HepG2 (cell line): ENCODE data around the gene SBK2. TPM values are rescaled to one million over a fixed set of nuclear protein-coding genes. Genes with fewer than 3 reads are reported as not detected.

Source experiments
- ATAC-seq: fragments of 200-7000 bp; cut with Tn5 transposase; 3 replicates; pipeline ENCODE4 v1.9.1; 2020; ENCODE audit warnings: mild to moderate bottlenecking, moderate library complexity
- BruUV-seq: library from RNA; stranded (reverse); fragments of 400-500 nt; replicated peaks from 2 replicates; lab custom pipeline; 2021; lab: Mats Ljungman, UMichigan
- CTCF ChIA-PET: fragments of 300-600 bp; formaldehyde crosslinking; extraction: SDS; loops from one replicate; lab custom pipeline; 2021; ENCODE audit warnings: low total read pairs, inconsistent platforms, low intra/inter-chr PET ratio; lab: Yijun Ruan, JAX
- POLR2A ChIA-PET: fragments of 350-600 bp; sonication (Branson Sonifier 250); formaldehyde crosslinking; loops from one replicate; lab custom pipeline; 2020; ENCODE audit warnings: antibody characterized with exemption, inconsistent platforms; lab: Yijun Ruan, JAX
- DNase-seq: peaks from one replicate; pipeline ENCODE4 v3.0.0-alpha.2; 2015; ENCODE audit warnings: low spot score
- FAIRE-seq: peaks from 3 replicates; lab custom pipeline; 2011; peaks lifted over from hg19 to GRCh38; lab: Jason Lieb, UNC
- H2AFZ ChIP-seq: one replicate; pipeline ENCODE4 v1.6.1; 2011; ENCODE audit warnings: low read length, inconsistent platforms
- H3K27ac ChIP-seq: fragments of 300-600 bp; 3 replicates; pipeline ENCODE4 v1.8.0; 2011; ENCODE audit warnings: mixed run types, mild to moderate bottlenecking, mixed read lengths, low read length, inconsistent platforms; ENCODE audit not compliant: insufficient read depth; ENCODE audit errors: extremely low read length
- H3K27me3 ChIP-seq, 2 experiments: fragments of 200-600 bp in 1 of 2; 2 replicates in 1 of 2; 3 replicates in 1 of 2; pipeline versions ENCODE4 v1.6.0 to v1.8.0; 2011; ENCODE audit warnings: low read length in 2 of 2, mild to moderate bottlenecking in 2 of 2, moderate library complexity in 2 of 2, inconsistent platforms in 1 of 2; ENCODE audit not compliant: insufficient read depth in 2 of 2, control insufficient read depth in 1 of 2
- H3K36me3 ChIP-seq, 2 experiments: fragments of 200-600 bp in 1 of 2; replicated peaks in 1 of 2; 2 replicates in 1 of 2; 3 replicates in 1 of 2; pipeline versions ENCODE4 v1.5.1 to v1.8.0; 2011; ENCODE audit warnings: low read length in 2 of 2, inconsistent platforms in 1 of 2; ENCODE audit not compliant: insufficient read depth in 2 of 2, control insufficient read depth in 1 of 2
- H3K4me1 ChIP-seq: 2 replicates; pipeline ENCODE4 v1.5.1; 2012; ENCODE audit warnings: low read length, inconsistent platforms; ENCODE audit not compliant: insufficient read depth
- H3K4me2 ChIP-seq: 2 replicates; pipeline ENCODE4 v1.6.0; 2011; ENCODE audit warnings: low read depth, low read length, inconsistent platforms
- H3K4me3 ChIP-seq, 3 experiments: fragments of 200-600 bp in 1 of 3; sonication (generic), shearing (Covaris generic) in 1 of 3; replicated peaks in 1 of 3; 2 replicates each; pipeline ENCODE4 v1.5.1; 2011 to 2016; ENCODE audit warnings: low read length in 3 of 3, inconsistent platforms in 2 of 3, low read depth in 2 of 3, mild to moderate bottlenecking in 2 of 3, control low read depth in 1 of 3, mixed read lengths in 1 of 3; ENCODE audit not compliant: insufficient read depth in 1 of 3
- H3K79me2 ChIP-seq: one replicate; pipeline ENCODE4 v1.6.1; 2011; ENCODE audit warnings: low read length, inconsistent platforms; ENCODE audit not compliant: insufficient read depth
- H3K9ac ChIP-seq: 2 replicates; pipeline ENCODE4 v1.6.0; 2011; ENCODE audit warnings: mild to moderate bottlenecking, low read depth, low read length, inconsistent platforms; ENCODE audit not compliant: insufficient read depth
- H3K9me3 ChIP-seq: 2 replicates; pipeline ENCODE4 v1.5.1; 2012; ENCODE audit warnings: mild to moderate bottlenecking, low read length
- H4K20me1 ChIP-seq: 2 replicates; pipeline ENCODE4 v1.6.0; 2011; ENCODE audit warnings: inconsistent platforms, mild to moderate bottlenecking, low read length, moderate library complexity; ENCODE audit not compliant: insufficient read depth
- BCLAF1 ChIP-seq: fragments of 450-650 bp; IDR thresholded peaks from 2 replicates; pipeline ENCODE4 v1.6.1; 2017; ENCODE audit warnings: mild to moderate bottlenecking
- EEA1 ChIP-seq: sonication (generic); formaldehyde crosslinking; IDR thresholded peaks from 2 replicates; pipeline ENCODE4 v1.5.1; 2020; ENCODE audit warnings: mild to moderate bottlenecking, missing genetic modification reagents, borderline replicate concordance
- EP300 ChIP-seq, 3 experiments: sonication (generic) in 1 of 3; formaldehyde crosslinking in 1 of 3; IDR thresholded peaks; 2 replicates each; pipeline versions ENCODE4 v1.5.1 to v1.6.1; 2011 to 2020; ENCODE audit warnings: low read depth in 2 of 3, low read length in 2 of 3, borderline replicate concordance in 1 of 3, improper control_type of control experiment in 1 of 3, mild to moderate bottlenecking in 1 of 3, missing genetic modification reagents in 1 of 3, moderate library complexity in 1 of 3
- FOXP4 ChIP-seq: sonication (generic); formaldehyde crosslinking; IDR thresholded peaks from 2 replicates; pipeline ENCODE4 v1.4.0; 2020; ENCODE audit warnings: missing genetic modification reagents
- MXI1 ChIP-seq: IDR thresholded peaks from 3 replicates; pipeline ENCODE4 v1.6.1; 2012; ENCODE audit warnings: low read depth, low read length, inconsistent platforms, borderline replicate concordance
- PITX1 ChIP-seq: sonication (generic); formaldehyde crosslinking; IDR thresholded peaks from 2 replicates; pipeline ENCODE4 v1.5.1; 2020; ENCODE audit warnings: mild to moderate bottlenecking, missing genetic modification reagents
- WGBS: methylation state at CpG from one replicate; pipeline ENCODE4 v1.1.6; 2017; ENCODE audit warnings: low lambda C conversion rate; 5-methylcytosine and 5-hydroxymethylcytosine counted together
- in situ Hi-C: cut with HindIII; loops from 2 replicates; pipeline ENCODE4 v1.10.0; 2017; ENCODE audit warnings: low pct_unique_long_range_greater_than_20kb; ENCODE audit not compliant: extremely low pct_ligation_motif_present
- intact Hi-C: fragments of 100-400 bp; cut with micrococcal nuclease; formaldehyde crosslinking; loops from one replicate; pipeline ENCODE4 v1.10.0; 2022; ENCODE audit not compliant: unreplicated experiment
- polyA plus RNA-seq, 8 experiments: library from polyadenylated mRNA; depleted of rRNA in 3 of 8; stranded (reverse) in 7 of 8; unstranded in 1 of 8; fragments of >200 nt; fragmentation: Illumina TruSeq in 4 of 8; extraction: Trizol in 4 of 8; gene quantifications; 2 replicates each; pipeline versions ENCODE4 v1.2.1 to v1.2.3, GENCODE V29; 2011 to 2016; ENCODE audit warnings: low read depth in 4 of 8, missing spikeins in 1 of 8, mixed read lengths in 1 of 8; ENCODE audit not compliant: insufficient read depth in 1 of 8
- total RNA-seq, 5 experiments: library from RNA; depleted of rRNA; stranded (reverse); fragments of >200 nt; fragmentation: Illumina TruSeq; extraction: Trizol; gene quantifications; 2 replicates each; pipeline ENCODE4 v1.2.3, GENCODE V29; 2016; ENCODE audit warnings: low read depth in 1 of 5

Gene SBK2
- total and polyA plus RNA-seq, 2 of the 13 experiments (the other 11 are each of a cell fraction or from before 2014, with no cell fraction given): 0.24 TPM; not detected in 1

- Histone ChIP-seq H4K20me1 (no peaks in the 10 kb centered on the region), H3K9me3 (no peaks in the 10 kb centered on the region), H3K27me3 (no peaks in the 10 kb centered on the region; a peak in 1 of 5 replicates), H3K27ac (no peak overlapping the region), H3K36me3 (no peaks in the 10 kb centered on the region), H3K4me1 (peaks cover 33% of the 10 kb centered on the region), H3K9ac (no peak overlapping the region), H3K79me2 (peaks cover 11% of the 10 kb centered on the region), H2AFZ (no peak overlapping the region), H3K4me2 (no peak overlapping the region), H3K4me3 (no peak overlapping the region)
- no peak for FAIRE-seq
- intact Hi-C loops: no loop called here
- ChIA-PET POLR2A (no interaction called here), CTCF (no interaction called here)
- no peak for TF ChIP-seq PITX1 (CRISPR knock-in tag)
- TF ChIP-seq MXI1: no peak
- no peak for TF ChIP-seq BCLAF1
- no peak for TF ChIP-seq FOXP4 (CRISPR knock-in tag)
- no peak for TF ChIP-seq EEA1 (CRISPR knock-in tag)
- TF ChIP-seq EP300 (IDR thresholded peaks at IDR 0.05; ENCODE audit: low read depth in 2 of 2, low read length in 2 of 2): no peak
- no peak for TF ChIP-seq EP300 (CRISPR knock-in tag; IDR thresholded peaks at IDR 0.05; ENCODE audit: borderline replicate concordance)
- in situ Hi-C loops: no loop called here
- BruUV-seq: no TSS peak
- DNase-seq: no peak
- no peak for ATAC-seq
- 93% methylated on average over 17 of the region's 17 CpGs for WGBS
Measured at GRCh38 chr19:55479045-55479444, 57.9 kb downstream of the SBK2 start.

Other genes starting within 250 kb of the SBK2 start
- gene TMEM150B, start 211.8 kb downstream of the SBK2 start, total RNA-seq (2016; rRNA removed; fragmentation: Illumina TruSeq; extraction: Trizol): 0.74 and 1.3 TPM in 2 replicates
- 1.8 and 2.9 TPM in 2 replicates for gene TMEM150B, start 211.8 kb downstream of the SBK2 start, polyA plus RNA-seq (2011; rRNA removed)
- 2.1 and 5.5 TPM in 2 replicates for gene KMT5C, start 197.3 kb downstream of the SBK2 start, total RNA-seq (2016; rRNA removed; fragmentation: Illumina TruSeq; extraction: Trizol)
- gene KMT5C, start 197.3 kb downstream of the SBK2 start, polyA plus RNA-seq (2011; rRNA removed): 9.0 and 11.8 TPM in 2 replicates
- not detected in 2 replicates for gene COX6B2, start 182.4 kb downstream of the SBK2 start, total RNA-seq (2016; rRNA removed; fragmentation: Illumina TruSeq; extraction: Trizol)
- gene COX6B2, start 182.4 kb downstream of the SBK2 start, polyA plus RNA-seq (2011; rRNA removed): 0.16 and 0.21 TPM in 2 replicates
- not detected in 2 replicates for gene GARIN5B, start 173.9 kb downstream of the SBK2 start, total RNA-seq (2016; rRNA removed; fragmentation: Illumina TruSeq; extraction: Trizol)
- 0.03 TPM in 1 of 2 replicates, not detected in the other for gene GARIN5B, start 173.9 kb downstream of the SBK2 start, polyA plus RNA-seq (2011; rRNA removed)
- gene IL11, start 166.7 kb downstream of the SBK2 start, total RNA-seq (2016; rRNA removed; fragmentation: Illumina TruSeq; extraction: Trizol): 2.9 and 3.0 TPM in 2 replicates
- gene IL11, start 166.7 kb downstream of the SBK2 start, polyA plus RNA-seq (2011; rRNA removed): 2.5 and 4.5 TPM in 2 replicates
- gene TMEM190, start 160.3 kb downstream of the SBK2 start, total RNA-seq (2016; rRNA removed; fragmentation: Illumina TruSeq; extraction: Trizol): 0.35 TPM in 1 of 2 replicates, not detected in the other
- 0.83 and 1.6 TPM in 2 replicates for gene TMEM190, start 160.3 kb downstream of the SBK2 start, polyA plus RNA-seq (2011; rRNA removed)
- gene TMEM238, start 152.8 kb downstream of the SBK2 start, total RNA-seq (2016; rRNA removed; fragmentation: Illumina TruSeq; extraction: Trizol): not detected in 2 replicates
- gene TMEM238, start 152.8 kb downstream of the SBK2 start, polyA plus RNA-seq (2011; rRNA removed): not detected in 2 replicates
- 105 and 149 TPM in 2 replicates for gene RPL28, start 151.2 kb downstream of the SBK2 start, total RNA-seq (2016; rRNA removed; fragmentation: Illumina TruSeq; extraction: Trizol)
- gene RPL28, start 151.2 kb downstream of the SBK2 start, polyA plus RNA-seq (2011; rRNA removed): 420 and 501 TPM in 2 replicates
- 29.5 and 39.3 TPM in 2 replicates for gene UBE2S, start 129.3 kb downstream of the SBK2 start, total RNA-seq (2016; rRNA removed; fragmentation: Illumina TruSeq; extraction: Trizol)
- 26.6 and 32.2 TPM in 2 replicates for gene UBE2S, start 129.3 kb downstream of the SBK2 start, polyA plus RNA-seq (2011; rRNA removed)
- gene SHISA7, start 93.8 kb downstream of the SBK2 start, total RNA-seq (2016; rRNA removed; fragmentation: Illumina TruSeq; extraction: Trizol): not detected in 2 replicates
- not detected in 2 replicates for gene SHISA7, start 93.8 kb downstream of the SBK2 start, polyA plus RNA-seq (2011; rRNA removed)
- 105 and 106 TPM in 2 replicates for gene ISOC2, start 75.5 kb downstream of the SBK2 start, total RNA-seq (2016; rRNA removed; fragmentation: Illumina TruSeq; extraction: Trizol)
- 76.8 and 91.2 TPM in 2 replicates for gene ISOC2, start 75.5 kb downstream of the SBK2 start, polyA plus RNA-seq (2011; rRNA removed)
- gene C19orf85, start 72.4 kb downstream of the SBK2 start, total RNA-seq (2016; rRNA removed; fragmentation: Illumina TruSeq; extraction: Trizol): not detected in 2 replicates
- gene C19orf85, start 72.4 kb downstream of the SBK2 start, polyA plus RNA-seq (2011; rRNA removed): not detected in 2 replicates
- gene ZNF628, start 60.5 kb downstream of the SBK2 start, total RNA-seq (2016; rRNA removed; fragmentation: Illumina TruSeq; extraction: Trizol): 1.00 and 1.2 TPM in 2 replicates
- 0.48 and 0.54 TPM in 2 replicates for gene ZNF628, start 60.5 kb downstream of the SBK2 start, polyA plus RNA-seq (2011; rRNA removed)
- gene NAT14, start 51.9 kb downstream of the SBK2 start, total RNA-seq (2016; rRNA removed; fragmentation: Illumina TruSeq; extraction: Trizol): 14.7 and 22.3 TPM in 2 replicates
- 20.7 and 24.7 TPM in 2 replicates for gene NAT14, start 51.9 kb downstream of the SBK2 start, polyA plus RNA-seq (2011; rRNA removed)
- not detected in 2 replicates for gene SSC5D, start 48.7 kb downstream of the SBK2 start, total RNA-seq (2016; rRNA removed; fragmentation: Illumina TruSeq; extraction: Trizol)
- 0.03 TPM in 1 of 2 replicates, not detected in the other for gene SSC5D, start 48.7 kb downstream of the SBK2 start, polyA plus RNA-seq (2011; rRNA removed)
- gene SBK3, start 8.4 kb upstream of the SBK2 start, total RNA-seq (2016; rRNA removed; fragmentation: Illumina TruSeq; extraction: Trizol): 0.46 and 0.66 TPM in 2 replicates
- gene SBK3, start 8.4 kb upstream of the SBK2 start, polyA plus RNA-seq (2011; rRNA removed): 0.77 and 1.5 TPM in 2 replicates
- gene ZNF579, start 43.7 kb upstream of the SBK2 start, total RNA-seq (2016; rRNA removed; fragmentation: Illumina TruSeq; extraction: Trizol): 1.7 and 2.9 TPM in 2 replicates
- gene ZNF579, start 43.7 kb upstream of the SBK2 start, polyA plus RNA-seq (2011; rRNA removed): 2.1 and 2.2 TPM in 2 replicates
- gene FIZ1, start 62.4 kb upstream of the SBK2 start, total RNA-seq (2016; rRNA removed; fragmentation: Illumina TruSeq; extraction: Trizol): 3.4 and 5.9 TPM in 2 replicates
- gene FIZ1, start 62.4 kb upstream of the SBK2 start, polyA plus RNA-seq (2011; rRNA removed): 3.6 and 4.1 TPM in 2 replicates
- 1.6 and 4.6 TPM in 2 replicates for gene ZNF524, start 63.2 kb upstream of the SBK2 start, total RNA-seq (2016; rRNA removed; fragmentation: Illumina TruSeq; extraction: Trizol)
- gene ZNF524, start 63.2 kb upstream of the SBK2 start, polyA plus RNA-seq (2011; rRNA removed): 3.2 and 5.0 TPM in 2 replicates
- gene ZNF865, start 68.5 kb upstream of the SBK2 start, total RNA-seq (2016; rRNA removed; fragmentation: Illumina TruSeq; extraction: Trizol): 0.93 and 1.0 TPM in 2 replicates
- 1.0 and 1.5 TPM in 2 replicates for gene ZNF865, start 68.5 kb upstream of the SBK2 start, polyA plus RNA-seq (2011; rRNA removed)
- gene ZNF784, start 87.4 kb upstream of the SBK2 start, total RNA-seq (2016; rRNA removed; fragmentation: Illumina TruSeq; extraction: Trizol): 4.0 and 4.2 TPM in 2 replicates
- 4.1 and 5.1 TPM in 2 replicates for gene ZNF784, start 87.4 kb upstream of the SBK2 start, polyA plus RNA-seq (2011; rRNA removed)
- 3.0 and 4.4 TPM in 2 replicates for gene ZNF580, start 103.9 kb upstream of the SBK2 start, total RNA-seq (2016; rRNA removed; fragmentation: Illumina TruSeq; extraction: Trizol)
- 6.0 and 7.0 TPM in 2 replicates for gene ZNF580, start 103.9 kb upstream of the SBK2 start, polyA plus RNA-seq (2011; rRNA removed)
- gene ZNF581, start 106.5 kb upstream of the SBK2 start, total RNA-seq (2016; rRNA removed; fragmentation: Illumina TruSeq; extraction: Trizol): 18.4 and 19.6 TPM in 2 replicates
- gene ZNF581, start 106.5 kb upstream of the SBK2 start, polyA plus RNA-seq (2011; rRNA removed): 49.5 and 52.6 TPM in 2 replicates
- gene CCDC106, start 111.1 kb upstream of the SBK2 start, total RNA-seq (2016; rRNA removed; fragmentation: Illumina TruSeq; extraction: Trizol): 7.0 and 8.8 TPM in 2 replicates
- gene CCDC106, start 111.1 kb upstream of the SBK2 start, polyA plus RNA-seq (2011; rRNA removed): 4.7 and 6.2 TPM in 2 replicates
- gene U2AF2, start 117.9 kb upstream of the SBK2 start, total RNA-seq (2016; rRNA removed; fragmentation: Illumina TruSeq; extraction: Trizol): 124 and 127 TPM in 2 replicates
- 84.3 and 116 TPM in 2 replicates for gene U2AF2, start 117.9 kb upstream of the SBK2 start, polyA plus RNA-seq (2011; rRNA removed)
- gene EPN1, start 138.1 kb upstream of the SBK2 start, total RNA-seq (2016; rRNA removed; fragmentation: Illumina TruSeq; extraction: Trizol): 28.9 and 32.6 TPM in 2 replicates
- 31.7 and 43.7 TPM in 2 replicates for gene EPN1, start 138.1 kb upstream of the SBK2 start, polyA plus RNA-seq (2011; rRNA removed)
- not detected in 2 replicates for gene NLRP9, start 201.3 kb upstream of the SBK2 start, total RNA-seq (2016; rRNA removed; fragmentation: Illumina TruSeq; extraction: Trizol)
- gene NLRP9, start 201.3 kb upstream of the SBK2 start, polyA plus RNA-seq (2011; rRNA removed): not detected in 2 replicates
- not detected in 2 replicates for gene RFPL4A, start 222.0 kb upstream of the SBK2 start, total RNA-seq (2016; rRNA removed; fragmentation: Illumina TruSeq; extraction: Trizol)
- 0.13 TPM in 1 of 2 replicates, not detected in the other for gene RFPL4A, start 222.0 kb upstream of the SBK2 start, polyA plus RNA-seq (2011; rRNA removed)
- gene RFPL4AL1, start 232.0 kb upstream of the SBK2 start, total RNA-seq (2016; rRNA removed; fragmentation: Illumina TruSeq; extraction: Trizol): not detected in 2 replicates
- gene RFPL4AL1, start 232.0 kb upstream of the SBK2 start, polyA plus RNA-seq (2011; rRNA removed): not detected in 2 replicates